HG03108 (cell line): ENCODE results near the gene ESRRA.

ENCODE experiments used
- ATAC-seq: cut with Tn5 transposase; IDR thresholded peaks from one replicate; pipeline ENCODE4 v1.9.1; 2021; ENCODE audit warnings: moderate library complexity; ENCODE audit not compliant: unreplicated experiment

The ESRRA gene

GRCh38 chr11:64361659-64362058 lies 56.3 kb downstream of the ESRRA start:
- no peak for ATAC-seq

GRCh38 chr11:64362339-64362738 lies 57.0 kb downstream of the ESRRA start:
- no peak for ATAC-seq

- ATAC-seq, result no peak
Observed at GRCh38 chr11:64364435-64364834, 59.1 kb downstream of the ESRRA start.

- no peak for ATAC-seq
Observed at GRCh38 chr11:64364911-64365310, 59.6 kb downstream of the ESRRA start.
